SK-N-SH (cell line): ENCODE results near the gene C11orf98. TPM values are rescaled to one million over a fixed set of nuclear protein-coding genes. Genes with fewer than 3 reads are reported as not detected.
"Not testable (repeated sequence)": the region's sequence is repeated elsewhere in the genome, so short reads cannot be mapped to it uniquely, and the experiment has no call there.

Experiments
- CTCF ChIA-PET: fragments of 300-600, 350-600 bp; formaldehyde crosslinking; extraction: SDS; loops from one replicate; lab custom pipeline; 2021; lab: Yijun Ruan, JAX
- POLR2A ChIA-PET: fragments of 350-600 bp; sonication (Branson Sonifier 250); formaldehyde crosslinking; extraction: SDS; loops from one replicate; lab custom pipeline; 2020; ENCODE audit warnings: antibody characterized with exemption, inconsistent platforms; lab: Yijun Ruan, JAX
- DNase-seq: peaks from one replicate; pipeline ENCODE4 v3.0.0; 2012
- H2AFZ ChIP-seq: fragments of 200-600 bp; sonication (generic); 2 replicates; pipeline ENCODE4 v1.8.1; 2016; ENCODE audit warnings: antibody characterized with exemption, mild to moderate bottlenecking, low read depth
- H3F3A ChIP-seq: fragments of 200-600 bp; sonication (generic); replicated peaks from 2 replicates; pipeline ENCODE3; 2016; ENCODE audit warnings: antibody characterized with exemption, mild to moderate bottlenecking; ENCODE audit not compliant: insufficient read depth
- H3K27ac ChIP-seq, 2 experiments: fragments of 200-500 bp in 1 of 2; fragments of 200-600 bp in 1 of 2; sonication (Bioruptor generic) in 1 of 2; sonication (generic), shearing (Covaris generic) in 1 of 2; 2 replicates each; pipeline versions ENCODE4 v1.5.1 to v1.6.1; 2014 to 2016; ENCODE audit warnings: low read depth in 2 of 2, inconsistent platforms in 1 of 2, low read length in 1 of 2, mild to moderate bottlenecking in 1 of 2, mixed read lengths in 1 of 2
- H3K27me3 ChIP-seq: fragments of 200-600 bp; sonication (generic), shearing (Covaris generic); 2 replicates; pipeline ENCODE4 v1.6.1; 2016; ENCODE audit warnings: mixed run types; ENCODE audit not compliant: insufficient read depth
- H3K36me3 ChIP-seq, 2 experiments: fragments of 200-500 bp in 1 of 2; fragments of 200-600 bp in 1 of 2; sonication (Bioruptor generic) in 1 of 2; sonication (generic) in 1 of 2; replicated peaks in 1 of 2; 2 replicates each; pipeline versions ENCODE3 to v1.5.1; 2014 to 2016; ENCODE audit warnings: low read length in 1 of 2, mild to moderate bottlenecking in 1 of 2; ENCODE audit not compliant: insufficient read depth in 2 of 2, control insufficient read depth in 1 of 2
- H3K4me1 ChIP-seq, 2 experiments: fragments of 200-500 bp in 1 of 2; fragments of 200-600 bp in 1 of 2; sonication (Bioruptor generic) in 1 of 2; sonication (generic), shearing (Covaris generic) in 1 of 2; 2 replicates each; pipeline versions ENCODE4 v1.5.1 to v1.6.1; 2014 to 2016; ENCODE audit warnings: low read depth in 1 of 2, low read length in 1 of 2, mixed run types in 1 of 2; ENCODE audit not compliant: insufficient read depth in 2 of 2, control insufficient read depth in 1 of 2
- H3K4me2 ChIP-seq: fragments of 200-600 bp; sonication (generic), shearing (Covaris generic); 2 replicates; pipeline ENCODE4 v1.6.1; 2017; ENCODE audit warnings: mixed run types
- H3K4me3 ChIP-seq, 2 experiments: fragments of 200-500 bp in 1 of 2; fragments of 200-600 bp in 1 of 2; sonication (Bioruptor generic) in 1 of 2; sonication (generic), shearing (Covaris generic) in 1 of 2; 2 replicates each; pipeline versions ENCODE4 v1.5.1 to v1.8.1; 2014 to 2016; ENCODE audit warnings: low read depth in 2 of 2, inconsistent platforms in 1 of 2, low read length in 1 of 2, mild to moderate bottlenecking in 1 of 2, mixed read lengths in 1 of 2, moderate library complexity in 1 of 2
- H3K79me2 ChIP-seq: fragments of 200-600 bp; sonication (generic); 2 replicates; pipeline ENCODE4 v1.8.1; 2017; ENCODE audit warnings: mild to moderate bottlenecking; ENCODE audit not compliant: insufficient read depth
- H3K9ac ChIP-seq: fragments of 200-600 bp; sonication (generic); 2 replicates; pipeline ENCODE4 v1.6.1; 2017; ENCODE audit warnings: mixed run types
- H3K9me2 ChIP-seq: fragments of 200-600 bp; sonication (generic); 2 replicates; pipeline ENCODE4 v1.6.1; 2017; ENCODE audit warnings: mixed run types
- H3K9me3 ChIP-seq: fragments of 200-600 bp; sonication (generic); 2 replicates; pipeline ENCODE4 v1.6.1; 2017; ENCODE audit warnings: mixed run types, mild to moderate bottlenecking, moderate library complexity
- H4K20me1 ChIP-seq: fragments of 200-600 bp; sonication (generic); 2 replicates; pipeline ENCODE4 v1.6.1; 2017; ENCODE audit warnings: mild to moderate bottlenecking, mixed run types; ENCODE audit not compliant: insufficient read depth
- CHD2 ChIP-seq: fragments of 150-350 bp; IDR thresholded peaks from 2 replicates; pipeline ENCODE4 v1.6.1; 2018; ENCODE audit warnings: low read length; ENCODE audit not compliant: partially characterized antibody
- EP300 ChIP-seq, 2 experiments: IDR thresholded peaks; 2 replicates each; pipeline versions ENCODE4 v1.4.0 to v1.6.1; 2012; ENCODE audit warnings: borderline replicate concordance in 1 of 2, low read depth in 1 of 2, low read length in 1 of 2
- FOSL2 ChIP-seq: IDR thresholded peaks from 2 replicates; pipeline ENCODE4 v1.4.0; 2012; ENCODE audit warnings: low read depth, mild to moderate bottlenecking, moderate library complexity, borderline replicate concordance
- GATA2 ChIP-seq: sonication (generic); formaldehyde crosslinking; IDR thresholded peaks from 2 replicates; pipeline ENCODE4 v1.5.0; 2020; ENCODE audit warnings: mild to moderate bottlenecking, missing genetic modification reagents
- JUND ChIP-seq: IDR thresholded peaks from 2 replicates; pipeline ENCODE4 v1.4.0; 2012
- NFIC ChIP-seq: IDR thresholded peaks from 2 replicates; pipeline ENCODE4 v1.4.0; 2012; ENCODE audit warnings: borderline replicate concordance
- PBX3 ChIP-seq: IDR thresholded peaks from 2 replicates; pipeline ENCODE4; 2012
- POLR2AphosphoS5 ChIP-seq: IDR thresholded peaks from 2 replicates; pipeline ENCODE4 v1.6.1; 2012; ENCODE audit warnings: low read depth, low read length
- RAD21 ChIP-seq: IDR thresholded peaks from 2 replicates; pipeline ENCODE4 v1.6.1; 2012; ENCODE audit warnings: mild to moderate bottlenecking, low read length
- RCOR1 ChIP-seq: fragments of 150-350 bp; IDR thresholded peaks from 2 replicates; pipeline ENCODE4 v1.6.1; 2017; ENCODE audit warnings: antibody characterized with exemption, low read length
- USF1 ChIP-seq: IDR thresholded peaks from 2 replicates; pipeline ENCODE4 v1.4.0; 2012; ENCODE audit warnings: low read depth, borderline replicate concordance
- WGBS: methylation state at CpG from one replicate; pipeline ENCODE4 v1.1.6; 2017; ENCODE audit warnings: low lambda C conversion rate; 5-methylcytosine and 5-hydroxymethylcytosine counted together
- polyA plus RNA-seq, 3 experiments: library from polyadenylated mRNA; depleted of rRNA; stranded (reverse); fragments of >200 nt; gene quantifications; 2 replicates each; pipeline ENCODE4 v1.2.3, GENCODE V29; 2012
- TF ChIP-seq, protein P1 (sequence below): fragments of 150-350 bp; IDR thresholded peaks from 2 replicates; pipeline ENCODE4 v1.6.1; 2016; ENCODE audit warnings: mild to moderate bottlenecking, low read depth, low read length
- TF ChIP-seq, protein P2 (sequence below): IDR thresholded peaks from 2 replicates; pipeline ENCODE4 v1.4.0; 2012; ENCODE audit warnings: low read depth
- TF ChIP-seq, protein P3 (sequence below): fragments of 200-600 bp; sonication (generic); IDR thresholded peaks from 2 replicates; pipeline ENCODE4 v1.6.1; 2017; ENCODE audit warnings: antibody characterized with exemption, mild to moderate bottlenecking, moderate library complexity

Gene C11orf98
- polyA plus RNA-seq, 1 of the 3 experiments (the other 2 are of a cell fraction) = 126 TPM

- H3K36me3 ChIP-seq, CTCF ChIA-PET, DNase-seq, H3K9me2 ChIP-seq, H4K20me1 ChIP-seq, H3K9me3 ChIP-seq, H2AFZ ChIP-seq, H3K4me3 ChIP-seq, H3K9ac ChIP-seq, H3K27me3 ChIP-seq, H3K27ac ChIP-seq, H3K4me2 ChIP-seq: not testable (repeated sequence)
- Histone ChIP-seq H3K4me1 (peaks cover 15 to 20% of the 10 kb centered on the region in 2 experiments; a peak in 3 of 4 replicates), H3F3A (peaks cover 32% of the 10 kb centered on the region), H3K79me2 (peaks cover 30% of the 10 kb centered on the region)
- WGBS = 100% methylated on average over 4 of the region's 14 CpGs
- POLR2A ChIA-PET = interaction anchor here (1.0 kb wide), 1 partner anchor 49 kb away, joined by 3 read pairs; the partner anchor contains the start of gene CSKMT
These were observed 48.1 kb downstream of the C11orf98 start for GRCh38 chr11:62616957-62617356.

DNA sequence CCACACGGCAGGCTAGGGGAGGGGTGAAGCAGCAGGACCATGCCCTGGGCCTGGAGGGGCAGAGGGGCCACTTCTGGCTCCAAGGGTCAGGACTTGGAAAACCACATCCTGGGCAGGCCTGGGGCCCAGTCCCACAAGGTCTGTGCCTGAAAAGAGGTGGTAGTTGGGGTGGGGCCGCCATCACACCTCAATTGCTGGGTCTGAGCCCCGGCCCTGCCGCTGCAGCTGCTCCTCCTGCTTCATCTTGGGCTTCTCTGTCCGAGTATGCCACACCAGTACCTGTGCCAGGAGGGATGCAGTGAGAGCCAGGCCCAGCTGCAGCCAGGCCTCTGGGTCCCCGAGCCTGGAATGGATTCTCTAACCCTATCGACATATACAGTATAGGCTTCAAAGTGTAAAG is 49.5 kb downstream of the C11orf98 start:
- Histone ChIP-seq H3K9ac (no peak overlapping the region), H2AFZ (no peak overlapping the region), H3K4me3 (no peak overlapping the region), H3K27ac (no peak overlapping the region), H3K9me2 (no peaks in the 10 kb centered on the region), H3K4me2 (no peak overlapping the region), H3K36me3 (peaks cover 4 to 8% of the 10 kb centered on the region in 2 experiments), H3K9me3 (no peaks in the 10 kb centered on the region), H3K27me3 (no peaks in the 10 kb centered on the region), H3F3A (peaks cover 31% of the 10 kb centered on the region), H4K20me1 (no peaks in the 10 kb centered on the region), H3K4me1 (peaks cover 12 to 25% of the 10 kb centered on the region in 2 experiments; a peak in 3 of 4 replicates), H3K79me2 (peaks cover 33% of the 10 kb centered on the region)
- TF ChIP-seq PBX3 (no peak), POLR2AphosphoS5 (no peak), GATA2 (CRISPR knock-in tag) (no peak), RCOR1 (no peak), JUND (no peak), NFIC (no peak), RAD21 (no peak), USF1 (no peak), FOSL2 (no peak), CHD2 (no peak), EP300 (IDR thresholded peaks at IDR 0.05; ENCODE audit: borderline replicate concordance in 1 of 2, low read depth in 1 of 2, low read length in 1 of 2) (no peak)
- TF ChIP-seq, protein P1, sequence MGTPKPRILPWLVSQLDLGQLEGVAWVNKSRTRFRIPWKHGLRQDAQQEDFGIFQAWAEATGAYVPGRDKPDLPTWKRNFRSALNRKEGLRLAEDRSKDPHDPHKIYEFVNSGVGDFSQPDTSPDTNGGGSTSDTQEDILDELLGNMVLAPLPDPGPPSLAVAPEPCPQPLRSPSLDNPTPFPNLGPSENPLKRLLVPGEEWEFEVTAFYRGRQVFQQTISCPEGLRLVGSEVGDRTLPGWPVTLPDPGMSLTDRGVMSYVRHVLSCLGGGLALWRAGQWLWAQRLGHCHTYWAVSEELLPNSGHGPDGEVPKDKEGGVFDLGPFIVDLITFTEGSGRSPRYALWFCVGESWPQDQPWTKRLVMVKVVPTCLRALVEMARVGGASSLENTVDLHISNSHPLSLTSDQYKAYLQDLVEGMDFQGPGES = no peak
- TF ChIP-seq, protein P2, sequence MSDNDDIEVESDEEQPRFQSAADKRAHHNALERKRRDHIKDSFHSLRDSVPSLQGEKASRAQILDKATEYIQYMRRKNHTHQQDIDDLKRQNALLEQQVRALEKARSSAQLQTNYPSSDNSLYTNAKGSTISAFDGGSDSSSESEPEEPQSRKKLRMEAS = no peak
- TF ChIP-seq, protein P3, sequence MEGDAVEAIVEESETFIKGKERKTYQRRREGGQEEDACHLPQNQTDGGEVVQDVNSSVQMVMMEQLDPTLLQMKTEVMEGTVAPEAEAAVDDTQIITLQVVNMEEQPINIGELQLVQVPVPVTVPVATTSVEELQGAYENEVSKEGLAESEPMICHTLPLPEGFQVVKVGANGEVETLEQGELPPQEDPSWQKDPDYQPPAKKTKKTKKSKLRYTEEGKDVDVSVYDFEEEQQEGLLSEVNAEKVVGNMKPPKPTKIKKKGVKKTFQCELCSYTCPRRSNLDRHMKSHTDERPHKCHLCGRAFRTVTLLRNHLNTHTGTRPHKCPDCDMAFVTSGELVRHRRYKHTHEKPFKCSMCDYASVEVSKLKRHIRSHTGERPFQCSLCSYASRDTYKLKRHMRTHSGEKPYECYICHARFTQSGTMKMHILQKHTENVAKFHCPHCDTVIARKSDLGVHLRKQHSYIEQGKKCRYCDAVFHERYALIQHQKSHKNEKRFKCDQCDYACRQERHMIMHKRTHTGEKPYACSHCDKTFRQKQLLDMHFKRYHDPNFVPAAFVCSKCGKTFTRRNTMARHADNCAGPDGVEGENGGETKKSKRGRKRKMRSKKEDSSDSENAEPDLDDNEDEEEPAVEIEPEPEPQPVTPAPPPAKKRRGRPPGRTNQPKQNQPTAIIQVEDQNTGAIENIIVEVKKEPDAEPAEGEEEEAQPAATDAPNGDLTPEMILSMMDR = no peak
- 86% methylated on average over 1 of the region's 7 CpGs for WGBS
- ChIA-PET POLR2A (no interaction called here), CTCF (interaction anchor here (1.1 kb wide), 1 partner anchor 221 kb away, joined by 3 read pairs; no protein-coding TSS in a partner anchor)
- DNase-seq = no peak
